Thyroid gland (tissue), 4 donors: ENCODE measurements around the gene F10.

Source experiments
- POLR2A ChIP-seq, 2 donors: fragments of 450-650 bp; IDR thresholded peaks; one replicate each; pipeline ENCODE4 v1.6.1; 2017; ENCODE audit warnings: antibody characterized with exemption in 2 of 2, mild to moderate bottlenecking in 2 of 2, moderate library complexity in 1 of 2
- TF ChIP-seq, protein P1 (sequence below), 6 experiments: fragments of 200-600 bp in 3 of 6; fragments of 450-650 bp in 3 of 6; sonication (generic) in 3 of 6; IDR thresholded peaks; one replicate each; pipeline ENCODE4 v1.5.1; 2016 to 2019; ENCODE audit warnings: antibody characterized with exemption in 6 of 6, mild to moderate bottlenecking in 2 of 6, inconsistent platforms in 1 of 6, moderate library complexity in 1 of 6

DNA sequence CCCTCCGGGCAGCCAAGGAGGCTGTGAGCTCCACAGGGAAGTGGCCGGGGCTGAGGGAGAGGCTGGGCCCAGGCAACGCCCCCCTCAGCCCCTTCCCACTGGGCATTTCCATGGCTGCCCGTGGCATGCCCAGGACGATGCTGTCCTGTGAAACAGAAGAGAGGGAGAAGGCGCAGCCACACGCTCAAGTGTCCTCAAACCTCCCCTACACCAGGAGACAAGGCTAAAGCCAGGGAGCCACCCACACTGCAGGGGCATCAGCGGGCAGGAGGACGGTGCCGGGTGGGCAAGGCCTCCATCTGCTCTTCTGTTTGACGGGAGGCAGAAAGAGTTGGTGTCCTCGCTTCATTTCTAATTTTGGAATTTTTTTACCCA is 21.6 kb downstream of the F10 start:
- TF ChIP-seq, protein P1, sequence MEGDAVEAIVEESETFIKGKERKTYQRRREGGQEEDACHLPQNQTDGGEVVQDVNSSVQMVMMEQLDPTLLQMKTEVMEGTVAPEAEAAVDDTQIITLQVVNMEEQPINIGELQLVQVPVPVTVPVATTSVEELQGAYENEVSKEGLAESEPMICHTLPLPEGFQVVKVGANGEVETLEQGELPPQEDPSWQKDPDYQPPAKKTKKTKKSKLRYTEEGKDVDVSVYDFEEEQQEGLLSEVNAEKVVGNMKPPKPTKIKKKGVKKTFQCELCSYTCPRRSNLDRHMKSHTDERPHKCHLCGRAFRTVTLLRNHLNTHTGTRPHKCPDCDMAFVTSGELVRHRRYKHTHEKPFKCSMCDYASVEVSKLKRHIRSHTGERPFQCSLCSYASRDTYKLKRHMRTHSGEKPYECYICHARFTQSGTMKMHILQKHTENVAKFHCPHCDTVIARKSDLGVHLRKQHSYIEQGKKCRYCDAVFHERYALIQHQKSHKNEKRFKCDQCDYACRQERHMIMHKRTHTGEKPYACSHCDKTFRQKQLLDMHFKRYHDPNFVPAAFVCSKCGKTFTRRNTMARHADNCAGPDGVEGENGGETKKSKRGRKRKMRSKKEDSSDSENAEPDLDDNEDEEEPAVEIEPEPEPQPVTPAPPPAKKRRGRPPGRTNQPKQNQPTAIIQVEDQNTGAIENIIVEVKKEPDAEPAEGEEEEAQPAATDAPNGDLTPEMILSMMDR (IDR thresholded peaks at IDR 0.05): no peak
- TF ChIP-seq POLR2A (IDR thresholded peaks at IDR 0.05): no peak
